Endothelial cell of umbilical vein (primary cell): ENCODE data around the gene SNRNP27. TPM values are rescaled to one million over a fixed set of nuclear protein-coding genes. Genes with fewer than 3 reads are reported as not detected.
A peak's percentile ranks its signal among the peaks of the same experiment; 100 is the strongest.

Experiments
- BruUV-seq: library from RNA; stranded (reverse); fragments of 400-500 nt; replicated peaks from 2 replicates; lab custom pipeline; 2021; lab: Mats Ljungman, UMichigan
- CTCF ChIA-PET: fragments of 300-600, 350-600 bp; sonication (Branson Sonifier 250); formaldehyde crosslinking; loops from one replicate; lab custom pipeline; 2021; ENCODE audit warnings: antibody characterized with exemption, inconsistent platforms; lab: Charles Lee
- POLR2A ChIA-PET: fragments of 300-600, 350-600 bp; sonication (Branson Sonifier 250); formaldehyde crosslinking; loops from one replicate; lab custom pipeline; 2021; ENCODE audit warnings: antibody characterized with exemption, inconsistent platforms; lab: Charles Lee
- DNase-seq: peaks from one replicate; pipeline ENCODE4 v3.0.0-alpha.2; 2011; ENCODE audit warnings: low read depth, low spot score
- FAIRE-seq: peaks from 2 replicates; lab custom pipeline; 2011; peaks lifted over from hg19 to GRCh38; lab: Jason Lieb, UNC
- H2AFZ ChIP-seq: 2 replicates; pipeline ENCODE4 v1.6.0; 2012; ENCODE audit warnings: low read depth, low read length, control low read depth, inconsistent platforms
- H3K27ac ChIP-seq: 2 replicates; pipeline ENCODE4 v1.5.1; 2011; ENCODE audit warnings: low read depth, mild to moderate bottlenecking, control low read depth, low read length, moderate library complexity; ENCODE audit not compliant: insufficient read depth
- H3K27me3 ChIP-seq, 2 experiments: 2 replicates each; pipeline versions ENCODE4 v1.6.0 to v1.6.1; 2011; ENCODE audit warnings: low read length in 2 of 2, mixed read lengths in 1 of 2; ENCODE audit not compliant: control insufficient read depth in 2 of 2, insufficient read depth in 2 of 2
- H3K36me3 ChIP-seq, 2 experiments: 2 replicates in 1 of 2; 3 replicates in 1 of 2; pipeline ENCODE4 v1.5.1; 2011; ENCODE audit warnings: low read length in 2 of 2, mild to moderate bottlenecking in 1 of 2, moderate library complexity in 1 of 2; ENCODE audit not compliant: control insufficient read depth in 2 of 2, insufficient read depth in 2 of 2; ENCODE audit errors: extremely low read depth in 1 of 2
- H3K4me1 ChIP-seq: 3 replicates; pipeline ENCODE4 v1.5.1; 2011; ENCODE audit warnings: mild to moderate bottlenecking, low read length; ENCODE audit not compliant: control insufficient read depth, insufficient read depth; ENCODE audit errors: extremely low read depth
- H3K4me2 ChIP-seq: 2 replicates; pipeline ENCODE4 v1.6.1; 2011; ENCODE audit warnings: low read length, control low read depth, mixed read lengths; ENCODE audit not compliant: insufficient read depth
- H3K4me3 ChIP-seq, 3 experiments: fragments of 200-600 bp in 1 of 3; sonication (generic), shearing (Covaris generic) in 1 of 3; replicated peaks in 1 of 3; 2 replicates each; pipeline ENCODE4 v1.5.1; 2011 to 2016; ENCODE audit warnings: control low read depth in 3 of 3, low read length in 3 of 3, mild to moderate bottlenecking in 2 of 3, inconsistent platforms in 1 of 3, low read depth in 1 of 3, moderate library complexity in 1 of 3; ENCODE audit not compliant: insufficient read depth in 1 of 3
- H3K79me2 ChIP-seq: 2 replicates; pipeline ENCODE4 v1.6.0; 2012; ENCODE audit warnings: low read length, inconsistent platforms; ENCODE audit not compliant: control insufficient read depth, insufficient read depth
- H3K9ac ChIP-seq: replicated peaks from 2 replicates; pipeline ENCODE3; 2011; ENCODE audit warnings: low read length, control low read depth; ENCODE audit not compliant: insufficient read depth; ENCODE audit errors: extremely low read depth
- H3K9me1 ChIP-seq: replicated peaks from 3 replicates; pipeline ENCODE4 v1.6.0; 2011; ENCODE audit warnings: mild to moderate bottlenecking, low read length; ENCODE audit not compliant: control insufficient read depth, insufficient read depth; ENCODE audit errors: extremely low read depth
- H3K9me3 ChIP-seq: replicated peaks from 2 replicates; pipeline ENCODE4 v1.5.1; 2012; ENCODE audit warnings: low read length, inconsistent platforms; ENCODE audit not compliant: control insufficient read depth, insufficient read depth
- H4K20me1 ChIP-seq: replicated peaks from 2 replicates; pipeline ENCODE3; 2011; ENCODE audit warnings: mild to moderate bottlenecking, low read length; ENCODE audit not compliant: control insufficient read depth, insufficient read depth; ENCODE audit errors: extremely low read depth
- EZH2 ChIP-seq: IDR thresholded peaks from 2 replicates; pipeline ENCODE4 v1.6.1; 2012; ENCODE audit warnings: borderline replicate concordance, low read depth, mild to moderate bottlenecking, moderate library complexity, low read length, inconsistent platforms; ENCODE audit not compliant: severe bottlenecking
- FOS ChIP-seq: IDR thresholded peaks from 2 replicates; pipeline ENCODE4 v1.6.1; 2011; ENCODE audit warnings: mild to moderate bottlenecking, low read length, moderate library complexity, borderline replicate concordance; ENCODE audit not compliant: insufficient read depth
- GATA2 ChIP-seq: IDR thresholded peaks from 2 replicates; pipeline ENCODE4 v1.7.0; 2011; ENCODE audit warnings: low read depth, mild to moderate bottlenecking, moderate library complexity, mixed read lengths, low read length; ENCODE audit not compliant: insufficient read length, insufficient read depth
- JUN ChIP-seq: IDR thresholded peaks from 2 replicates; pipeline ENCODE4 v1.6.1; 2011; ENCODE audit warnings: borderline replicate concordance, low read depth; ENCODE audit not compliant: insufficient read length, insufficient read depth
- MYC ChIP-seq: IDR thresholded peaks from one replicate; pipeline ENCODE4 v1.6.1; 2011; ENCODE audit warnings: mild to moderate bottlenecking, low read depth, low read length
- POLR2A ChIP-seq: IDR thresholded peaks from 2 replicates; pipeline ENCODE4 v1.6.1; 2012; ENCODE audit warnings: low read depth, mild to moderate bottlenecking, control low read depth, low read length
- POLR2AphosphoS5 ChIP-seq: IDR thresholded peaks from 2 replicates; pipeline ENCODE4 v1.6.1; 2012; ENCODE audit warnings: low read depth, mild to moderate bottlenecking, control low read depth, low read length, moderate library complexity; ENCODE audit not compliant: insufficient read depth
- dilution Hi-C: fragments of 300-500 bp; cut with MboI; formaldehyde crosslinking; loops from one replicate; pipeline ENCODE4 v1.15.0; 2019; ENCODE audit warnings: low sequenced_read_pairs; ENCODE audit not compliant: extremely low pct_ligation_motif_present
- intact Hi-C: fragments of 100-400 bp; cut with micrococcal nuclease; formaldehyde crosslinking; loops from one replicate; pipeline ENCODE4 v1.10.0; 2022
- polyA plus RNA-seq, 4 experiments: library from polyadenylated mRNA; depleted of rRNA in 3 of 4; stranded (reverse) in 3 of 4; unstranded in 1 of 4; fragments of >200 nt; gene quantifications; 2 replicates each; pipeline versions ENCODE4 v1.2.1 to v1.2.3, GENCODE V29; 2011 to 2012; ENCODE audit warnings: missing spikeins in 1 of 4
- total RNA-seq: library from RNA; stranded (reverse); gene quantifications from 2 replicates; pipeline ENCODE4 v1.2.3, GENCODE V29; 2021
- TF ChIP-seq, protein P1 (sequence below): IDR thresholded peaks from 2 replicates; pipeline ENCODE4 v1.6.1; 2011; ENCODE audit not compliant: insufficient read depth, insufficient read length
- TF ChIP-seq, protein P2 (sequence below), 2 donors: IDR thresholded peaks; 1 replicate in 1 of 2; 2 replicates in 1 of 2; pipeline ENCODE4 v1.5.1; 2011; ENCODE audit warnings: low read length in 2 of 2, mild to moderate bottlenecking in 2 of 2, moderate library complexity in 2 of 2, control low read depth in 1 of 2, inconsistent platforms in 1 of 2, low read depth in 1 of 2; ENCODE audit not compliant: insufficient read depth in 1 of 2; ENCODE audit errors: extremely low read depth in 1 of 2

SNRNP27 gene
- total and polyA plus RNA-seq, 2 donors (not counting 3 experiments of a cell fraction or from before 2014, with no cell fraction given), result 12.7 to 50.6 TPM

DNA sequence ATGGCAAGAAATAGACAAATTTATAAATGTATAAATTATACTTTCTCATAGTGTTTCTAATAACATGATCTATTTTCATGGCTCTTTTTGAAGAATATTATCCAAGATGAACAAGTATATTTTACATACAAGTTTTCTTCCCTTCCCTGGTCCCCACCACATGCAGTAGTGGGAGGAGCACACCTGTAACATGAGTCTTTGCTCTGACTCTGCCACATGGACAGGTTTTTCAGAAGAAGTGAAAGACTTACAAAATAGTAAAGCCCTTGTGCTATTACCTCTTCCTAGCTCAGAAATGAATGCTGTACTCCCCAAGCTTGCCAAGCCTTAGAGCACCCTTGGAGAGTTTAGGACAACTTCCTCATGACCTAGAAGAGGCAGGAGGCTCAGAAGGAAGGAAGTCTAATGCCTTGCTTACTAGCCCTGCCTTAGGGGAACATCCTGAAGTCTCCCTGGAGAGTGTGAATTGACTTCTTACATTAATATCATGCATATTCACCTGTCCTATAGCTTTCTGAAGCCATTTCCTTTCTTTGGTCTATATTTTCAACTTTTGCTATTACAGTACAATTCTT lies 39.6 kb downstream of the SNRNP27 start:
- Histone ChIP-seq H4K20me1 (no peaks in the 10 kb centered on the region), H2AFZ (no peak overlapping the region), H3K79me2 (peaks cover 4% of the 10 kb centered on the region), H3K4me2 (peak overlapping the region; percentile 78), H3K27me3 (no peaks in the 10 kb centered on the region), H3K27ac (peak overlapping the region; percentile 95), H3K9ac (peak overlapping the region; percentile 5), H3K9me1 (no peaks in the 10 kb centered on the region), H3K36me3 (peaks cover 10 to 13% of the 10 kb centered on the region in 2 experiments), H3K4me3 (no peak overlapping the region), H3K9me3 (no peaks in the 10 kb centered on the region), H3K4me1 (peaks cover 37% of the 10 kb centered on the region)
- peak; percentile 63 for FAIRE-seq
- POLR2A ChIA-PET, result interaction anchor here (1.1 to 1.3 kb wide), 2 partner anchors 19 to 135 kb away, joined by 3 to 6 read pairs; partner anchors contain the start of gene MXD1
- no TSS peak for BruUV-seq
- intact Hi-C loops, result no loop called here
- TF ChIP-seq MYC (no peak), EZH2 (no peak), JUN (no peak), POLR2A (no peak), GATA2 (no peak), FOS (no peak), POLR2AphosphoS5 (no peak)
- TF ChIP-seq, protein P1, sequence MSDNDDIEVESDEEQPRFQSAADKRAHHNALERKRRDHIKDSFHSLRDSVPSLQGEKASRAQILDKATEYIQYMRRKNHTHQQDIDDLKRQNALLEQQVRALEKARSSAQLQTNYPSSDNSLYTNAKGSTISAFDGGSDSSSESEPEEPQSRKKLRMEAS, result no peak
- TF ChIP-seq, protein P2, sequence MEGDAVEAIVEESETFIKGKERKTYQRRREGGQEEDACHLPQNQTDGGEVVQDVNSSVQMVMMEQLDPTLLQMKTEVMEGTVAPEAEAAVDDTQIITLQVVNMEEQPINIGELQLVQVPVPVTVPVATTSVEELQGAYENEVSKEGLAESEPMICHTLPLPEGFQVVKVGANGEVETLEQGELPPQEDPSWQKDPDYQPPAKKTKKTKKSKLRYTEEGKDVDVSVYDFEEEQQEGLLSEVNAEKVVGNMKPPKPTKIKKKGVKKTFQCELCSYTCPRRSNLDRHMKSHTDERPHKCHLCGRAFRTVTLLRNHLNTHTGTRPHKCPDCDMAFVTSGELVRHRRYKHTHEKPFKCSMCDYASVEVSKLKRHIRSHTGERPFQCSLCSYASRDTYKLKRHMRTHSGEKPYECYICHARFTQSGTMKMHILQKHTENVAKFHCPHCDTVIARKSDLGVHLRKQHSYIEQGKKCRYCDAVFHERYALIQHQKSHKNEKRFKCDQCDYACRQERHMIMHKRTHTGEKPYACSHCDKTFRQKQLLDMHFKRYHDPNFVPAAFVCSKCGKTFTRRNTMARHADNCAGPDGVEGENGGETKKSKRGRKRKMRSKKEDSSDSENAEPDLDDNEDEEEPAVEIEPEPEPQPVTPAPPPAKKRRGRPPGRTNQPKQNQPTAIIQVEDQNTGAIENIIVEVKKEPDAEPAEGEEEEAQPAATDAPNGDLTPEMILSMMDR (IDR thresholded peaks at IDR 0.05; ENCODE audit: extremely low read depth in 1 of 2, insufficient read depth in 1 of 2, low read depth in 1 of 2, low read length in 2 of 2), result no peak
- CTCF ChIA-PET, result interaction anchor here (0.8 to 2.7 kb wide), 8 partner anchors 10 to 209 kb away, joined by 3 to 19 read pairs (median 8); partner anchors contain the start of gene MXD1
- dilution Hi-C loops, result no loop called here
- peak; percentile 31 for DNase-seq
